HCT116 (cell line): Measurements from ENCODE around the gene CGB2. TPM values are rescaled to one million over a fixed set of nuclear protein-coding genes. Genes with fewer than 3 reads are reported as not detected.

ENCODE experiments used
- ATAC-seq: fragments of 200-7000 bp; cut with Tn5 transposase; 2 replicates; pipeline ENCODE4 v1.9.1; 2020; ENCODE audit warnings: mild to moderate bottlenecking, moderate library complexity
- BruUV-seq: library from RNA; stranded (reverse); fragments of 400-500 nt; replicated peaks from 2 replicates; lab custom pipeline; 2021; lab: Mats Ljungman, UMichigan
- CTCF ChIA-PET: fragments of 300-600 bp; sonication (Branson Sonifier 250); formaldehyde crosslinking; loops from one replicate; lab custom pipeline; 2021; ENCODE audit warnings: antibody characterized with exemption; lab: Charles Lee
- POLR2A ChIA-PET: fragments of 300-600, 350-600 bp; sonication (Branson Sonifier 250); formaldehyde crosslinking; loops from one replicate; lab custom pipeline; 2021; ENCODE audit warnings: antibody characterized with exemption; lab: Charles Lee
- RAD21 ChIA-PET, 2 experiments: fragments of 300-600 bp; sonication (Branson Sonifier 250); formaldehyde crosslinking; loops; one replicate each; lab custom pipeline; 2023; ENCODE audit warnings: low total read pairs in 2 of 2; ENCODE audit not compliant: uncharacterized antibody in 2 of 2, unreplicated experiment in 2 of 2, low non-redundant PET in 1 of 2; lab: Charles Lee
- DNase-seq: peaks from one replicate; pipeline ENCODE4 v3.0.0-alpha.2; 2010; ENCODE audit warnings: low read depth, low spot score
- H2AFZ ChIP-seq: fragments of 200-600 bp; shearing (Covaris generic), sonication (generic); 2 replicates; pipeline ENCODE4 v1.6.1; 2017; ENCODE audit warnings: low read depth, mixed run types, mixed read lengths, antibody characterized with exemption, low read length; ENCODE audit not compliant: poor library complexity, severe bottlenecking
- H3K27ac ChIP-seq: 2 replicates; pipeline ENCODE4 v1.5.1; 2012; ENCODE audit warnings: low read depth, low read length
- H3K27me3 ChIP-seq: fragments of 200-600 bp; sonication (generic); 2 replicates; pipeline ENCODE4 v1.6.1; 2016; ENCODE audit warnings: mixed run types, low read length, mixed read lengths; ENCODE audit not compliant: insufficient read depth
- H3K36me3 ChIP-seq, 2 experiments: fragments of 200-500 bp in 1 of 2; fragments of 200-600 bp in 1 of 2; sonication (Bioruptor generic) in 1 of 2; sonication (generic) in 1 of 2; 2 replicates each; pipeline versions ENCODE4 v1.5.1 to v1.6.1; 2014 to 2016; ENCODE audit warnings: low read length in 2 of 2, inconsistent platforms in 1 of 2, mixed read lengths in 1 of 2, mixed run types in 1 of 2; ENCODE audit not compliant: insufficient read depth in 2 of 2, control insufficient read depth in 1 of 2
- H3K4me1 ChIP-seq, 2 experiments: fragments of 200-600 bp in 1 of 2; sonication (generic) in 1 of 2; 2 replicates each; pipeline versions ENCODE4 v1.5.1 to v1.6.1; 2012 to 2017; ENCODE audit warnings: low read length in 2 of 2, inconsistent platforms in 1 of 2, mild to moderate bottlenecking in 1 of 2, mixed read lengths in 1 of 2, mixed run types in 1 of 2, moderate library complexity in 1 of 2; ENCODE audit not compliant: insufficient read depth in 2 of 2, control insufficient read depth in 1 of 2
- H3K4me2 ChIP-seq: fragments of 200-600 bp; sonication (generic); 2 replicates; pipeline ENCODE4 v1.6.1; 2017; ENCODE audit warnings: mixed run types, low read length, mixed read lengths
- H3K4me3 ChIP-seq, 2 experiments: fragments of 200-600 bp in 1 of 2; sonication (generic) in 1 of 2; replicated peaks in 1 of 2; 2 replicates each; pipeline ENCODE4 v1.5.1; 2011 to 2016; ENCODE audit warnings: low read length in 2 of 2, control low read depth in 1 of 2, low read depth in 1 of 2, mild to moderate bottlenecking in 1 of 2, mixed read lengths in 1 of 2, mixed run types in 1 of 2
- H3K79me2 ChIP-seq: fragments of 200-600 bp; sonication (generic); 2 replicates; pipeline ENCODE4 v1.6.1; 2017; ENCODE audit warnings: mild to moderate bottlenecking, mixed run types, low read length, moderate library complexity, mixed read lengths; ENCODE audit not compliant: insufficient read depth
- H3K9ac ChIP-seq: fragments of 200-600 bp; sonication (generic); 2 replicates; pipeline ENCODE4 v1.6.1; 2016; ENCODE audit warnings: low read length, mixed read lengths
- H3K9me2 ChIP-seq: fragments of 200-600 bp; sonication (generic), shearing (Covaris generic); 2 replicates; pipeline ENCODE4 v1.6.1; 2017; ENCODE audit warnings: mixed run types, mild to moderate bottlenecking, moderate library complexity; ENCODE audit not compliant: insufficient read depth
- H3K9me3 ChIP-seq, 2 experiments: fragments of 200-500 bp in 1 of 2; fragments of 200-600 bp in 1 of 2; sonication (Bioruptor generic) in 1 of 2; sonication (generic) in 1 of 2; 2 replicates each; pipeline ENCODE4 v1.6.1; 2014 to 2017; ENCODE audit warnings: low read length in 2 of 2, mixed read lengths in 2 of 2, inconsistent platforms in 1 of 2, low read depth in 1 of 2, mild to moderate bottlenecking in 1 of 2, mixed run types in 1 of 2, moderate library complexity in 1 of 2; ENCODE audit not compliant: control insufficient read depth in 1 of 2, insufficient read depth in 1 of 2
- H4K20me1 ChIP-seq: fragments of 200-600 bp; sonication (generic), shearing (Covaris generic); 2 replicates; pipeline ENCODE4 v1.6.1; 2017; ENCODE audit warnings: mixed run types, mild to moderate bottlenecking, moderate library complexity; ENCODE audit not compliant: insufficient read depth
- ELF1 ChIP-seq: IDR thresholded peaks from 2 replicates; pipeline ENCODE4 v1.6.1; 2012; ENCODE audit warnings: low read depth, borderline replicate concordance
- EZH2 ChIP-seq: fragments of 200-600 bp; sonication (generic); IDR thresholded peaks from 2 replicates; pipeline ENCODE4 v1.6.1; 2017; ENCODE audit warnings: antibody characterized with exemption, mixed run types
- MAX ChIP-seq: IDR thresholded peaks from 2 replicates; pipeline ENCODE4 v1.6.1; 2012
- RAD21 ChIP-seq: IDR thresholded peaks from 2 replicates; pipeline ENCODE4 v1.6.1; 2012; ENCODE audit warnings: low read depth, mild to moderate bottlenecking
- ZBTB33 ChIP-seq: IDR thresholded peaks from 2 replicates; pipeline ENCODE4 v1.6.1; 2011; ENCODE audit warnings: mild to moderate bottlenecking, low read length, moderate library complexity; ENCODE audit not compliant: insufficient replicate concordance; ENCODE audit errors: extremely low read depth
- ZFX ChIP-seq: fragments of 450-650 bp; IDR thresholded peaks from 2 replicates; pipeline ENCODE4 v1.6.1; 2017
- ZNF274 ChIP-seq: fragments of 200-500 bp; sonication (Bioruptor generic); IDR thresholded peaks from 2 replicates; pipeline ENCODE4 v1.6.1; 2014; ENCODE audit warnings: mild to moderate bottlenecking, low read depth, low read length, inconsistent platforms
- intact Hi-C: fragments of 100-400 bp; cut with micrococcal nuclease; formaldehyde crosslinking; loops from 2 replicates; pipeline ENCODE4 v1.10.0; 2022
- total RNA-seq: library from RNA; stranded (reverse); gene quantifications from one replicate; pipeline ENCODE4 v1.2.1, GENCODE V29; 2021; ENCODE audit not compliant: unreplicated experiment
- TF ChIP-seq, protein P1 (sequence below): IDR thresholded peaks from 2 replicates; pipeline ENCODE4 v1.6.1; 2012
- TF ChIP-seq, protein P2 (sequence below): IDR thresholded peaks from 2 replicates; pipeline ENCODE4 v1.6.1; 2012; ENCODE audit warnings: low read depth

The CGB2 gene
- total RNA-seq, 1 experiment from 2014 or later = 5.0 TPM

GRCh38 chr19:49014870-49015255 lies 16.8 kb upstream of the CGB2 start:
- intact Hi-C loops = no loop called here
- Histone ChIP-seq H4K20me1 (no peaks in the 10 kb centered on the region), H3K36me3 (peaks cover 31 to 34% of the 10 kb centered on the region in 2 experiments), H2AFZ (no peak overlapping the region), H3K27me3 (no peaks in the 10 kb centered on the region), H3K9me3 (no peaks in the 10 kb centered on the region), H3K9me2 (no peaks in the 10 kb centered on the region), H3K4me2 (no peak overlapping the region), H3K79me2 (no peaks in the 10 kb centered on the region), H3K9ac (no peak overlapping the region)
- ChIA-PET CTCF (no interaction called here), RAD21 (no interaction called here)
- no TSS peak for BruUV-seq
- ATAC-seq = no peak
- TF ChIP-seq RAD21 (no peak), ZNF274 (no peak), ELF1 (no peak), ZFX (no peak), MAX (no peak), EZH2 (no peak), ZBTB33 (no peak)
- TF ChIP-seq, protein P1, sequence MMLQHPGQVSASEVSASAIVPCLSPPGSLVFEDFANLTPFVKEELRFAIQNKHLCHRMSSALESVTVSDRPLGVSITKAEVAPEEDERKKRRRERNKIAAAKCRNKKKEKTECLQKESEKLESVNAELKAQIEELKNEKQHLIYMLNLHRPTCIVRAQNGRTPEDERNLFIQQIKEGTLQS = no peak
- TF ChIP-seq, protein P2, sequence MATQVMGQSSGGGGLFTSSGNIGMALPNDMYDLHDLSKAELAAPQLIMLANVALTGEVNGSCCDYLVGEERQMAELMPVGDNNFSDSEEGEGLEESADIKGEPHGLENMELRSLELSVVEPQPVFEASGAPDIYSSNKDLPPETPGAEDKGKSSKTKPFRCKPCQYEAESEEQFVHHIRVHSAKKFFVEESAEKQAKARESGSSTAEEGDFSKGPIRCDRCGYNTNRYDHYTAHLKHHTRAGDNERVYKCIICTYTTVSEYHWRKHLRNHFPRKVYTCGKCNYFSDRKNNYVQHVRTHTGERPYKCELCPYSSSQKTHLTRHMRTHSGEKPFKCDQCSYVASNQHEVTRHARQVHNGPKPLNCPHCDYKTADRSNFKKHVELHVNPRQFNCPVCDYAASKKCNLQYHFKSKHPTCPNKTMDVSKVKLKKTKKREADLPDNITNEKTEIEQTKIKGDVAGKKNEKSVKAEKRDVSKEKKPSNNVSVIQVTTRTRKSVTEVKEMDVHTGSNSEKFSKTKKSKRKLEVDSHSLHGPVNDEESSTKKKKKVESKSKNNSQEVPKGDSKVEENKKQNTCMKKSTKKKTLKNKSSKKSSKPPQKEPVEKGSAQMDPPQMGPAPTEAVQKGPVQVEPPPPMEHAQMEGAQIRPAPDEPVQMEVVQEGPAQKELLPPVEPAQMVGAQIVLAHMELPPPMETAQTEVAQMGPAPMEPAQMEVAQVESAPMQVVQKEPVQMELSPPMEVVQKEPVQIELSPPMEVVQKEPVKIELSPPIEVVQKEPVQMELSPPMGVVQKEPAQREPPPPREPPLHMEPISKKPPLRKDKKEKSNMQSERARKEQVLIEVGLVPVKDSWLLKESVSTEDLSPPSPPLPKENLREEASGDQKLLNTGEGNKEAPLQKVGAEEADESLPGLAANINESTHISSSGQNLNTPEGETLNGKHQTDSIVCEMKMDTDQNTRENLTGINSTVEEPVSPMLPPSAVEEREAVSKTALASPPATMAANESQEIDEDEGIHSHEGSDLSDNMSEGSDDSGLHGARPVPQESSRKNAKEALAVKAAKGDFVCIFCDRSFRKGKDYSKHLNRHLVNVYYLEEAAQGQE = no peak
- TF ChIP-seq, all 23 proteins: peak for 0
- H3K27ac ChIP-seq = no peak overlapping the region
- POLR2A ChIA-PET = no interaction called here
- no peak overlapping the region for H3K4me3 ChIP-seq
- no peak for DNase-seq
- peaks cover 7 to 29% of the 10 kb centered on the region in 2 experiments for H3K4me1 ChIP-seq
